SK-N-SH (cell line): ENCODE results near the gene CHRM4. TPM values are rescaled to one million over a fixed set of nuclear protein-coding genes. Genes with fewer than 3 reads are reported as not detected.

ENCODE experiments used
- CTCF ChIA-PET: fragments of 300-600, 350-600 bp; formaldehyde crosslinking; extraction: SDS; loops from one replicate; lab custom pipeline; 2021; lab: Yijun Ruan, JAX
- POLR2A ChIA-PET: fragments of 350-600 bp; sonication (Branson Sonifier 250); formaldehyde crosslinking; extraction: SDS; loops from one replicate; lab custom pipeline; 2020; ENCODE audit warnings: antibody characterized with exemption, inconsistent platforms; lab: Yijun Ruan, JAX
- DNase-seq: peaks from one replicate; pipeline ENCODE4 v3.0.0; 2012
- H2AFZ ChIP-seq: fragments of 200-600 bp; sonication (generic); 2 replicates; pipeline ENCODE4 v1.8.1; 2016; ENCODE audit warnings: antibody characterized with exemption, mild to moderate bottlenecking, low read depth
- H3F3A ChIP-seq: fragments of 200-600 bp; sonication (generic); replicated peaks from 2 replicates; pipeline ENCODE3; 2016; ENCODE audit warnings: antibody characterized with exemption, mild to moderate bottlenecking; ENCODE audit not compliant: insufficient read depth
- H3K27ac ChIP-seq, 2 experiments: fragments of 200-500 bp in 1 of 2; fragments of 200-600 bp in 1 of 2; sonication (Bioruptor generic) in 1 of 2; sonication (generic), shearing (Covaris generic) in 1 of 2; 2 replicates each; pipeline versions ENCODE4 v1.5.1 to v1.6.1; 2014 to 2016; ENCODE audit warnings: low read depth in 2 of 2, inconsistent platforms in 1 of 2, low read length in 1 of 2, mild to moderate bottlenecking in 1 of 2, mixed read lengths in 1 of 2
- H3K27me3 ChIP-seq: fragments of 200-600 bp; sonication (generic), shearing (Covaris generic); 2 replicates; pipeline ENCODE4 v1.6.1; 2016; ENCODE audit warnings: mixed run types; ENCODE audit not compliant: insufficient read depth
- H3K36me3 ChIP-seq, 2 experiments: fragments of 200-500 bp in 1 of 2; fragments of 200-600 bp in 1 of 2; sonication (Bioruptor generic) in 1 of 2; sonication (generic) in 1 of 2; replicated peaks in 1 of 2; 2 replicates each; pipeline versions ENCODE3 to v1.5.1; 2014 to 2016; ENCODE audit warnings: low read length in 1 of 2, mild to moderate bottlenecking in 1 of 2; ENCODE audit not compliant: insufficient read depth in 2 of 2, control insufficient read depth in 1 of 2
- H3K4me1 ChIP-seq, 2 experiments: fragments of 200-500 bp in 1 of 2; fragments of 200-600 bp in 1 of 2; sonication (Bioruptor generic) in 1 of 2; sonication (generic), shearing (Covaris generic) in 1 of 2; 2 replicates each; pipeline versions ENCODE4 v1.5.1 to v1.6.1; 2014 to 2016; ENCODE audit warnings: low read depth in 1 of 2, low read length in 1 of 2, mixed run types in 1 of 2; ENCODE audit not compliant: insufficient read depth in 2 of 2, control insufficient read depth in 1 of 2
- H3K4me2 ChIP-seq: fragments of 200-600 bp; sonication (generic), shearing (Covaris generic); 2 replicates; pipeline ENCODE4 v1.6.1; 2017; ENCODE audit warnings: mixed run types
- H3K4me3 ChIP-seq, 2 experiments: fragments of 200-500 bp in 1 of 2; fragments of 200-600 bp in 1 of 2; sonication (Bioruptor generic) in 1 of 2; sonication (generic), shearing (Covaris generic) in 1 of 2; 2 replicates each; pipeline versions ENCODE4 v1.5.1 to v1.8.1; 2014 to 2016; ENCODE audit warnings: low read depth in 2 of 2, inconsistent platforms in 1 of 2, low read length in 1 of 2, mild to moderate bottlenecking in 1 of 2, mixed read lengths in 1 of 2, moderate library complexity in 1 of 2
- H3K79me2 ChIP-seq: fragments of 200-600 bp; sonication (generic); 2 replicates; pipeline ENCODE4 v1.8.1; 2017; ENCODE audit warnings: mild to moderate bottlenecking; ENCODE audit not compliant: insufficient read depth
- H3K9ac ChIP-seq: fragments of 200-600 bp; sonication (generic); 2 replicates; pipeline ENCODE4 v1.6.1; 2017; ENCODE audit warnings: mixed run types
- H3K9me2 ChIP-seq: fragments of 200-600 bp; sonication (generic); 2 replicates; pipeline ENCODE4 v1.6.1; 2017; ENCODE audit warnings: mixed run types
- H3K9me3 ChIP-seq: fragments of 200-600 bp; sonication (generic); 2 replicates; pipeline ENCODE4 v1.6.1; 2017; ENCODE audit warnings: mixed run types, mild to moderate bottlenecking, moderate library complexity
- H4K20me1 ChIP-seq: fragments of 200-600 bp; sonication (generic); 2 replicates; pipeline ENCODE4 v1.6.1; 2017; ENCODE audit warnings: mild to moderate bottlenecking, mixed run types; ENCODE audit not compliant: insufficient read depth
- ELF1 ChIP-seq: IDR thresholded peaks from 2 replicates; pipeline ENCODE4 v1.4.0; 2012
- FOSL2 ChIP-seq: IDR thresholded peaks from 2 replicates; pipeline ENCODE4 v1.4.0; 2012; ENCODE audit warnings: low read depth, mild to moderate bottlenecking, moderate library complexity, borderline replicate concordance
- FOXJ3 ChIP-seq: sonication (generic); formaldehyde crosslinking; IDR thresholded peaks from 2 replicates; pipeline ENCODE4 v1.5.1; 2020; ENCODE audit warnings: mild to moderate bottlenecking, missing genetic modification reagents
- MXI1 ChIP-seq: IDR thresholded peaks from 2 replicates; pipeline ENCODE4 v1.6.1; 2012; ENCODE audit warnings: mild to moderate bottlenecking, low read depth, low read length, improper control_type of control experiment
- NRF1 ChIP-seq: IDR thresholded peaks from 2 replicates; pipeline ENCODE4 v1.6.1; 2012; ENCODE audit warnings: low read depth, mild to moderate bottlenecking, low read length
- RAD21 ChIP-seq: IDR thresholded peaks from 2 replicates; pipeline ENCODE4 v1.6.1; 2012; ENCODE audit warnings: mild to moderate bottlenecking, low read length
- RCOR1 ChIP-seq: fragments of 150-350 bp; IDR thresholded peaks from 2 replicates; pipeline ENCODE4 v1.6.1; 2017; ENCODE audit warnings: antibody characterized with exemption, low read length
- TAF1 ChIP-seq: IDR thresholded peaks from 2 replicates; pipeline ENCODE4 v1.6.1; 2012; ENCODE audit warnings: low read depth, mild to moderate bottlenecking, low read length, moderate library complexity, borderline replicate concordance
- TCF12 ChIP-seq: IDR thresholded peaks from 2 replicates; pipeline ENCODE4 v1.4.0; 2012
- USF1 ChIP-seq: IDR thresholded peaks from 2 replicates; pipeline ENCODE4 v1.4.0; 2012; ENCODE audit warnings: low read depth, borderline replicate concordance
- USF2 ChIP-seq: fragments of 150-350 bp; IDR thresholded peaks from 2 replicates; pipeline ENCODE4 v1.6.1; 2017; ENCODE audit warnings: antibody characterized with exemption, low read length, low read depth, borderline replicate concordance
- YY1 ChIP-seq: IDR thresholded peaks from 2 replicates; pipeline ENCODE4 v1.4.0; 2012; ENCODE audit warnings: low read depth, mild to moderate bottlenecking
- WGBS: methylation state at CpG from one replicate; pipeline ENCODE4 v1.1.6; 2017; ENCODE audit warnings: low lambda C conversion rate; 5-methylcytosine and 5-hydroxymethylcytosine counted together
- polyA plus RNA-seq, 3 experiments: library from polyadenylated mRNA; depleted of rRNA; stranded (reverse); fragments of >200 nt; gene quantifications; 2 replicates each; pipeline ENCODE4 v1.2.3, GENCODE V29; 2012
- TF ChIP-seq, protein P1 (sequence below): IDR thresholded peaks from 2 replicates; pipeline ENCODE4 v1.6.1; 2012; ENCODE audit warnings: mild to moderate bottlenecking, low read depth, low read length, moderate library complexity
- TF ChIP-seq, protein P2 (sequence below): IDR thresholded peaks from 2 replicates; pipeline ENCODE4; 2012

CHRM4 gene
- polyA plus RNA-seq, 1 of the 3 experiments (the other 2 are of a cell fraction), result 0.26 TPM

DNA sequence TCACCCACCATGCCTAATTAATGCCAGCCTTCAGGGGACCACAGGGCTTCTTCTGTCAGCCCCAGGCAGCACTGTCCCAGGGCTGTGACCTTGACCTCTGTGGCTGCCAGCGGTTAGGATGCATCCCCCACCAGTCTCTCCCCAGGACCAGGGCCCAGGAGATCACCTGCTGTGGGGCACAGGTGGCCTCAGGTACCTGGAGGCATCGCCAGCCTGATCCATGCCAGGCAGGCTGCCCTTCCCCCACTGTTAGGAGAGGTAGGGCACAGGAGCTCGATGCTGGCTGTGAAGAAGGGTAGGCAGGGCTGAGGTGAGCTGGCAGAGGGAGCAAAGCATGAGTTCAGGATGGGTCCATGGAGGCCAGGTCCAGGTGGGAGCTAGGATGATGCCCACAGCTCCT, 26.8 kb downstream of the CHRM4 start:
- Histone ChIP-seq H3K4me3 (no peak overlapping the region), H3K79me2 (peaks cover 32% of the 10 kb centered on the region), H3F3A (peaks cover 8% of the 10 kb centered on the region), H3K9me2 (no peaks in the 10 kb centered on the region), H3K27ac (no peak overlapping the region; a peak in 1 of 4 replicates), H2AFZ (no peak overlapping the region), H3K9ac (no peak overlapping the region), H3K36me3 (peaks cover 0 to 7% of the 10 kb centered on the region in 2 experiments), H3K27me3 (no peaks in the 10 kb centered on the region), H3K4me1 (peaks cover 32 to 57% of the 10 kb centered on the region in 2 experiments; a peak in 3 of 4 replicates), H4K20me1 (no peaks in the 10 kb centered on the region), H3K9me3 (no peaks in the 10 kb centered on the region), H3K4me2 (no peak overlapping the region)
- 100% methylated on average over 2 of the region's 3 CpGs for WGBS
- POLR2A ChIA-PET, result no interaction called here
- CTCF ChIA-PET, result interaction anchor here (1.8 to 18.0 kb wide), 3 partner anchors 15 to 254 kb away, joined by 5 to 423 read pairs (median 77); partner anchors contain the start of genes CHRM4 and DGKZ
- TF ChIP-seq TAF1 (no peak), USF1 (no peak), FOSL2 (no peak), TCF12 (no peak), ELF1 (no peak), MXI1 (no peak), USF2 (no peak)
- TF ChIP-seq, protein P1, sequence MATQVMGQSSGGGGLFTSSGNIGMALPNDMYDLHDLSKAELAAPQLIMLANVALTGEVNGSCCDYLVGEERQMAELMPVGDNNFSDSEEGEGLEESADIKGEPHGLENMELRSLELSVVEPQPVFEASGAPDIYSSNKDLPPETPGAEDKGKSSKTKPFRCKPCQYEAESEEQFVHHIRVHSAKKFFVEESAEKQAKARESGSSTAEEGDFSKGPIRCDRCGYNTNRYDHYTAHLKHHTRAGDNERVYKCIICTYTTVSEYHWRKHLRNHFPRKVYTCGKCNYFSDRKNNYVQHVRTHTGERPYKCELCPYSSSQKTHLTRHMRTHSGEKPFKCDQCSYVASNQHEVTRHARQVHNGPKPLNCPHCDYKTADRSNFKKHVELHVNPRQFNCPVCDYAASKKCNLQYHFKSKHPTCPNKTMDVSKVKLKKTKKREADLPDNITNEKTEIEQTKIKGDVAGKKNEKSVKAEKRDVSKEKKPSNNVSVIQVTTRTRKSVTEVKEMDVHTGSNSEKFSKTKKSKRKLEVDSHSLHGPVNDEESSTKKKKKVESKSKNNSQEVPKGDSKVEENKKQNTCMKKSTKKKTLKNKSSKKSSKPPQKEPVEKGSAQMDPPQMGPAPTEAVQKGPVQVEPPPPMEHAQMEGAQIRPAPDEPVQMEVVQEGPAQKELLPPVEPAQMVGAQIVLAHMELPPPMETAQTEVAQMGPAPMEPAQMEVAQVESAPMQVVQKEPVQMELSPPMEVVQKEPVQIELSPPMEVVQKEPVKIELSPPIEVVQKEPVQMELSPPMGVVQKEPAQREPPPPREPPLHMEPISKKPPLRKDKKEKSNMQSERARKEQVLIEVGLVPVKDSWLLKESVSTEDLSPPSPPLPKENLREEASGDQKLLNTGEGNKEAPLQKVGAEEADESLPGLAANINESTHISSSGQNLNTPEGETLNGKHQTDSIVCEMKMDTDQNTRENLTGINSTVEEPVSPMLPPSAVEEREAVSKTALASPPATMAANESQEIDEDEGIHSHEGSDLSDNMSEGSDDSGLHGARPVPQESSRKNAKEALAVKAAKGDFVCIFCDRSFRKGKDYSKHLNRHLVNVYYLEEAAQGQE, result no peak
- no peak for DNase-seq

GRCh38 chr11:46364056-46364455, 27.5 kb downstream of the CHRM4 start:
- Histone ChIP-seq H3K27me3 (no peaks in the 10 kb centered on the region), H3K9me3 (no peaks in the 10 kb centered on the region), H4K20me1 (no peaks in the 10 kb centered on the region), H3K9ac (0 out of 2 replicates have a peak overlapping the region, but pooled peaks have one; percentile 67), H2AFZ (no peak overlapping the region), H3K9me2 (no peaks in the 10 kb centered on the region), H3K27ac (peak overlapping the region; percentile 89 to 91; a peak in 3 of 4 replicates), H3K36me3 (peaks cover 0 to 7% of the 10 kb centered on the region in 2 experiments), H3F3A (peaks cover 6% of the 10 kb centered on the region), H3K4me3 (no peak overlapping the region), H3K4me1 (peaks cover 32 to 54% of the 10 kb centered on the region in 2 experiments; a peak in 3 of 4 replicates), H3K4me2 (no peak overlapping the region; the same call in 1 of the 2 replicates), H3K79me2 (peaks cover 35% of the 10 kb centered on the region)
- POLR2A ChIA-PET, result no interaction called here
- DNase-seq, result no peak
- CTCF ChIA-PET, result interaction anchor here (1.0 to 18.0 kb wide), 5 partner anchors 14 to 174 kb away, joined by 3 to 423 read pairs (median 4); partner anchors contain the start of genes CHRM4 and DGKZ
- 93% methylated on average over 7 of the region's 9 CpGs for WGBS
- TF ChIP-seq, protein P1, result no peak
- TF ChIP-seq MXI1 (no peak), ELF1 (no peak), YY1 (no peak), RCOR1 (no peak), TAF1 (no peak), USF2 (no peak), FOXJ3 (CRISPR knock-in tag) (no peak), NRF1 (no peak), FOSL2 (no peak), RAD21 (no peak)
- TF ChIP-seq, protein P2, sequence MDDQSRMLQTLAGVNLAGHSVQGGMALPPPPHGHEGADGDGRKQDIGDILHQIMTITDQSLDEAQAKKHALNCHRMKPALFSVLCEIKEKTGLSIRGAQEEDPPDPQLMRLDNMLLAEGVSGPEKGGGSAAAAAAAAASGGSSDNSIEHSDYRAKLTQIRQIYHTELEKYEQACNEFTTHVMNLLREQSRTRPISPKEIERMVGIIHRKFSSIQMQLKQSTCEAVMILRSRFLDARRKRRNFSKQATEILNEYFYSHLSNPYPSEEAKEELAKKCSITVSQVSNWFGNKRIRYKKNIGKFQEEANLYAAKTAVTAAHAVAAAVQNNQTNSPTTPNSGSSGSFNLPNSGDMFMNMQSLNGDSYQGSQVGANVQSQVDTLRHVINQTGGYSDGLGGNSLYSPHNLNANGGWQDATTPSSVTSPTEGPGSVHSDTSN, result no peak
